H1 (cell line): Measurements from ENCODE around the gene DNAJC2. TPM values are rescaled to one million over a fixed set of nuclear protein-coding genes. Genes with fewer than 3 reads are reported as not detected.

Experiments used
- CTCF ChIA-PET: fragments of 300-600 bp; sonication (Branson Sonifier 250); formaldehyde crosslinking; loops from one replicate; lab custom pipeline; 2021; ENCODE audit not compliant: partially characterized antibody; lab: Charles Lee
- POLR2A ChIA-PET: fragments of 300-600 bp; sonication (Branson Sonifier 250); formaldehyde crosslinking; loops from one replicate; lab custom pipeline; 2021; ENCODE audit warnings: inconsistent platforms; ENCODE audit not compliant: partially characterized antibody; lab: Charles Lee
- DNase-seq, 2 experiments: peaks; one replicate each; pipeline versions ENCODE4 v3.0.0 to v3.0.0-alpha.2; 2010 to 2022; ENCODE audit warnings: low spot score in 2 of 2, low read depth in 1 of 2, mixed read lengths in 1 of 2
- FAIRE-seq: peaks from 2 replicates; lab custom pipeline; 2011; peaks lifted over from hg19 to GRCh38; lab: Jason Lieb, UNC
- H2AFZ ChIP-seq: 2 replicates; pipeline ENCODE4 v1.8.1; 2012; ENCODE audit warnings: low read length, inconsistent platforms
- H2AK5ac ChIP-seq: 2 replicates; pipeline ENCODE4 v1.6.1; 2013; ENCODE audit warnings: low read depth, low read length
- H2BK120ac ChIP-seq: replicated peaks from 2 replicates; pipeline ENCODE3; 2013; ENCODE audit warnings: low read depth, low read length, inconsistent platforms
- H2BK12ac ChIP-seq: 2 replicates; pipeline ENCODE4 v1.6.1; 2013; ENCODE audit warnings: low read depth, low read length
- H2BK15ac ChIP-seq: 2 replicates; pipeline ENCODE4 v1.6.1; 2013; ENCODE audit warnings: low read length
- H2BK20ac ChIP-seq: 2 replicates; pipeline ENCODE4 v1.6.1; 2013; ENCODE audit warnings: low read length
- H2BK5ac ChIP-seq: 2 replicates; pipeline ENCODE4 v1.6.1; 2013; ENCODE audit warnings: low read depth, low read length
- H3K14ac ChIP-seq: 2 replicates; pipeline ENCODE4 v1.6.1; 2013; ENCODE audit warnings: inconsistent platforms; ENCODE audit not compliant: insufficient read length
- H3K18ac ChIP-seq: 2 replicates; pipeline ENCODE4 v1.6.1; 2013; ENCODE audit warnings: low read length; ENCODE audit errors: extremely low read depth
- H3K23ac ChIP-seq: 2 replicates; pipeline ENCODE4 v1.6.1; 2013; ENCODE audit warnings: inconsistent platforms; ENCODE audit not compliant: insufficient read length
- H3K23me2 ChIP-seq: 2 replicates; pipeline ENCODE4 v1.6.1; 2013; ENCODE audit warnings: low read depth, low read length
- H3K27ac ChIP-seq: 2 replicates; pipeline ENCODE4 v1.6.1; 2011; ENCODE audit warnings: low read depth, low read length, inconsistent platforms
- H3K27me3 ChIP-seq, 4 experiments: replicated peaks in 1 of 4; 1 replicate in 1 of 4; 2 replicates in 3 of 4; pipeline versions ENCODE4 v1.6.1 to v1.8.1; 2011 to 2013; ENCODE audit warnings: low read length in 3 of 4, mild to moderate bottlenecking in 3 of 4, inconsistent platforms in 2 of 4, mixed read lengths in 2 of 4, moderate library complexity in 1 of 4; ENCODE audit not compliant: control insufficient read depth in 3 of 4, insufficient read depth in 3 of 4; ENCODE audit errors: extremely low read depth in 1 of 4
- H3K36me3 ChIP-seq, 4 experiments: 2 replicates each; pipeline versions ENCODE4 v1.6.1 to v1.8.1; 2011 to 2013; ENCODE audit warnings: mild to moderate bottlenecking in 4 of 4, low read length in 3 of 4, moderate library complexity in 2 of 4, control low read depth in 1 of 4, inconsistent platforms in 1 of 4; ENCODE audit not compliant: insufficient read depth in 4 of 4, control insufficient read depth in 2 of 4
- H3K4ac ChIP-seq: replicated peaks from 2 replicates; pipeline ENCODE3; 2013; ENCODE audit warnings: low read length, low read depth, mixed read lengths, inconsistent platforms; ENCODE audit not compliant: insufficient read length
- H3K4me1 ChIP-seq, 4 experiments: replicated peaks in 1 of 4; 1 replicate in 1 of 4; 2 replicates in 3 of 4; pipeline versions ENCODE4 v1.6.1 to v1.8.1; 2011 to 2013; ENCODE audit warnings: low read length in 3 of 4, inconsistent platforms in 2 of 4, mixed read lengths in 1 of 4; ENCODE audit not compliant: insufficient read depth in 4 of 4, control insufficient read depth in 3 of 4
- H3K4me2 ChIP-seq, 2 experiments: 2 replicates each; pipeline versions ENCODE4 v1.6.1 to v1.8.1; 2011 to 2013; ENCODE audit warnings: low read depth in 2 of 2, low read length in 2 of 2, control low read depth in 1 of 2, inconsistent platforms in 1 of 2, mild to moderate bottlenecking in 1 of 2; ENCODE audit not compliant: insufficient read depth in 1 of 2
- H3K4me3 ChIP-seq, 4 experiments: fragments of 200-600, 300-600 bp in 1 of 4; sonication (generic), shearing (Covaris generic), sonication (Bioruptor Twin) in 1 of 4; 2 replicates each; pipeline versions ENCODE4 v1.5.1 to v1.8.1; 2011 to 2016; ENCODE audit warnings: low read length in 4 of 4, low read depth in 3 of 4, control low read depth in 2 of 4, inconsistent platforms in 2 of 4, mild to moderate bottlenecking in 2 of 4, mixed read lengths in 1 of 4, moderate library complexity in 1 of 4; ENCODE audit not compliant: insufficient read depth in 2 of 4; ENCODE audit errors: extremely low read depth in 1 of 4
- H3K56ac ChIP-seq: replicated peaks from 2 replicates; pipeline ENCODE3; 2013; ENCODE audit warnings: low read depth, mild to moderate bottlenecking, mixed read lengths, low read length, inconsistent platforms; ENCODE audit not compliant: insufficient read length
- H3K79me1 ChIP-seq: 2 replicates; pipeline ENCODE4 v1.6.1; 2013; ENCODE audit warnings: low read depth, low read length, control low read depth
- H3K79me2 ChIP-seq, 2 experiments: 2 replicates each; pipeline versions ENCODE4 v1.6.1 to v1.8.1; 2012 to 2013; ENCODE audit warnings: low read length in 2 of 2, mild to moderate bottlenecking in 2 of 2, inconsistent platforms in 1 of 2; ENCODE audit not compliant: insufficient read depth in 2 of 2, control insufficient read depth in 1 of 2
- H3K9ac ChIP-seq, 4 experiments: replicated peaks in 1 of 4; 1 replicate in 1 of 4; 2 replicates in 3 of 4; pipeline versions ENCODE4 v1.6.1 to v1.8.1; 2011 to 2013; ENCODE audit warnings: low read depth in 3 of 4, low read length in 3 of 4, control low read depth in 2 of 4, mild to moderate bottlenecking in 2 of 4, moderate library complexity in 2 of 4, inconsistent platforms in 1 of 4; ENCODE audit errors: extremely low read depth in 1 of 4
- H3K9me3 ChIP-seq, 2 experiments: 2 replicates each; pipeline versions ENCODE4 v1.6.1 to v1.8.1; 2012 to 2013; ENCODE audit warnings: mild to moderate bottlenecking in 2 of 2, moderate library complexity in 2 of 2, control low read depth in 1 of 2, inconsistent platforms in 1 of 2, low read depth in 1 of 2, low read length in 1 of 2, mixed read lengths in 1 of 2; ENCODE audit not compliant: insufficient read depth in 2 of 2
- H4K20me1 ChIP-seq, 2 experiments: replicated peaks in 1 of 2; 2 replicates each; pipeline versions ENCODE3 to v1.8.1; 2011 to 2013; ENCODE audit warnings: inconsistent platforms in 2 of 2, low read length in 2 of 2, mild to moderate bottlenecking in 1 of 2; ENCODE audit not compliant: insufficient read depth in 2 of 2, control insufficient read depth in 1 of 2
- H4K5ac ChIP-seq: 2 replicates; pipeline ENCODE4 v1.6.1; 2013; ENCODE audit warnings: low read length, low read depth, mixed read lengths, inconsistent platforms; ENCODE audit not compliant: insufficient read length
- H4K8ac ChIP-seq: 2 replicates; pipeline ENCODE4 v1.8.0; 2013; ENCODE audit warnings: mild to moderate bottlenecking, moderate library complexity, low read length, inconsistent platforms; ENCODE audit not compliant: insufficient read depth; ENCODE audit errors: extremely low read depth
- H4K91ac ChIP-seq: replicated peaks from 2 replicates; pipeline ENCODE3; 2013; ENCODE audit warnings: low read length, mixed read lengths, inconsistent platforms; ENCODE audit not compliant: insufficient read length
- ASH2L ChIP-seq: fragments of 200-600, 300-600 bp; sonication (generic); IDR thresholded peaks from one replicate; pipeline ENCODE4 v1.7.1; 2017; ENCODE audit warnings: low read length
- PHF8 ChIP-seq: fragments of 200-600 bp; sonication (generic); conservative IDR thresholded peaks from 2 replicates; pipeline ENCODE4 v1.7.1; 2012; ENCODE audit warnings: low read depth, mild to moderate bottlenecking, inconsistent platforms, low read length, moderate library complexity
- SAP30 ChIP-seq: fragments of 300-600 bp; sonication (generic); IDR thresholded peaks from 2 replicates; pipeline ENCODE4 v1.7.1; 2012; ENCODE audit warnings: low read length, moderate library complexity, mild to moderate bottlenecking, inconsistent platforms; ENCODE audit not compliant: insufficient read depth, insufficient replicate concordance
- TEAD4 ChIP-seq: IDR thresholded peaks from 2 replicates; pipeline ENCODE4 v1.6.1; 2012; ENCODE audit warnings: low read depth, low read length, inconsistent platforms, mixed read lengths
- WGBS, 2 experiments: shearing (Covaris generic) in 1 of 2; methylation state at CpG; one replicate each; pipeline versions ENCODE4 v1.1.6 to v1.1.7; 2013 to 2015; ENCODE audit warnings: low lambda C conversion rate in 2 of 2, mixed read lengths in 2 of 2, inconsistent platforms in 1 of 2, low coverage in 1 of 2, missing lambda C conversion rate in 1 of 2; ENCODE audit not compliant: insufficient replicate concordance in 2 of 2, insufficient coverage in 1 of 2, insufficient read length in 1 of 2; ENCODE audit errors: extremely low coverage in 1 of 2, missing lambda C conversion rate in 1 of 2; 5-methylcytosine and 5-hydroxymethylcytosine counted together
- polyA plus RNA-seq, 7 experiments: library from polyadenylated mRNA; depleted of rRNA in 3 of 7; stranded (reverse) in 5 of 7; unstranded in 2 of 7; fragments of >200 nt in 5 of 7; fragments of 200-250 nt in 2 of 7; gene quantifications; 1 replicate in 5 of 7; 2 replicates in 1 of 7; 4 replicates in 1 of 7; pipeline versions ENCODE4 v1.2.1 to v1.2.3, GENCODE V29; 2011 to 2013; ENCODE audit warnings: missing spikeins in 2 of 7, mixed read lengths in 2 of 7
- total RNA-seq: library from RNA; stranded (reverse); fragmentation: NEBNext Ultra II Directional; extraction: Animal tissue kit (Norgen Biotek cat#: 25700); gene quantifications from 2 replicates; pipeline ENCODE4 v1.2.1, GENCODE V29; 2021

The DNAJC2 gene
- total and polyA plus RNA-seq, 2 of the 8 experiments (the other 6 are each of a cell fraction or from before 2014, with no cell fraction given): 9.8 to 42.2 TPM

DNA sequence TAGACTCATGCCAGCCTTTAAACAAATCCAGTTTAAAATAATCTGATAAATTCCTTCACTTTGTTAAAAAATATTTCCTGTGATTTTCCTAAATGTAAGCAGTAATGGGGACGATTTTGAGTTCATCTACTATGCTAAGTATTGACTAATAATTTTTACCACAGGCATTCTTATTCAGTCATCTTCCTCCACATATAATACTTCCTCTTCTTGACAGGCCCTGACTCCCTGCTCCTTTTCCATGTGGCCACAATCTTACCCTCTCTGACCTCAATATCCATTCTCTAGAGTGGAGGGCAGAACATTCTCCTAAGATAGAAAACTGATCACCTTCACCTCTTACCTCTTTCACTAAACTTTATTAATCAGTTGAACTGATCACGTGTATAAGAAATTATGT is 7.8 kb downstream of the DNAJC2 start:
- H2BK12ac ChIP-seq: no peak overlapping the region
- DNase-seq (no peak), FAIRE-seq (no peak)
- H3K27ac ChIP-seq: no peak overlapping the region
- no peak overlapping the region for H3K56ac ChIP-seq
- peaks cover 3 to 40% of the 10 kb centered on the region in 2 experiments; a peak in 3 of 4 replicates for H3K79me2 ChIP-seq
- POLR2A ChIA-PET: interaction anchor here (0.8 to 1.4 kb wide), 2 partner anchors 9 to 20 kb away, joined by 3 to 5 read pairs; no protein-coding TSS in a partner anchor
- no peak overlapping the region for H3K9ac ChIP-seq
- no peak overlapping the region for H2AK5ac ChIP-seq
- H3K4me2 ChIP-seq: no peak overlapping the region
- H4K91ac ChIP-seq: no peak overlapping the region
- peaks cover 18 to 55% (median 41%) of the 10 kb centered on the region in 4 experiments for H3K36me3 ChIP-seq
- no peak overlapping the region for H3K14ac ChIP-seq
- CTCF ChIA-PET: no interaction called here
- H2AFZ ChIP-seq: no peak overlapping the region
- no peaks in the 10 kb centered on the region for H3K27me3 ChIP-seq
- peaks cover 2 to 4% of the 10 kb centered on the region in 2 experiments for H4K20me1 ChIP-seq
- H3K79me1 ChIP-seq: peaks cover 5% of the 10 kb centered on the region; the same call in 1 of the 2 replicates
- no peaks in the 10 kb centered on the region for H3K23me2 ChIP-seq
- H2BK15ac ChIP-seq: no peak overlapping the region
- WGBS, 2 experiments: 79% methylated on average over 2 of the region's 2 CpGs; no CpG with 5 or more reads in 1 of the 2 experiments
- no peaks in the 10 kb centered on the region for H3K4me1 ChIP-seq
- H2BK120ac ChIP-seq: no peak overlapping the region
- H2BK5ac ChIP-seq: no peak overlapping the region
- no peak overlapping the region for H4K8ac ChIP-seq
- H3K4ac ChIP-seq: no peak overlapping the region
- no peak overlapping the region for H3K18ac ChIP-seq
- no peak overlapping the region for H4K5ac ChIP-seq
- no peak overlapping the region for H3K23ac ChIP-seq
- no peak overlapping the region for H2BK20ac ChIP-seq
- no peaks in the 10 kb centered on the region for H3K9me3 ChIP-seq
- no peak overlapping the region for H3K4me3 ChIP-seq
- TF ChIP-seq ASH2L (no peak), SAP30 (no peak), PHF8 (no peak), TEAD4 (no peak)
